Stimulated activated CD8-positive, alpha-beta memory T cell treated with anti-CD3 and anti-CD28 coated beads, Interleukin-15, amount 100 ng/mL, for 48 hours (primary cell): Measurements from ENCODE around the gene TMEM252.
A peak's percentile ranks its signal among the peaks of the same experiment; 100 is the strongest.

Experiments used
- DNase-seq, 2 donors: peaks; one replicate each; pipeline ENCODE4 v3.0.0-alpha.2; 2020; ENCODE audit warnings: low read depth in 2 of 2

TMEM252 gene, protein sequence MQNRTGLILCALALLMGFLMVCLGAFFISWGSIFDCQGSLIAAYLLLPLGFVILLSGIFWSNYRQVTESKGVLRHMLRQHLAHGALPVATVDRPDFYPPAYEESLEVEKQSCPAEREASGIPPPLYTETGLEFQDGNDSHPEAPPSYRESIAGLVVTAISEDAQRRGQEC

DNA sequence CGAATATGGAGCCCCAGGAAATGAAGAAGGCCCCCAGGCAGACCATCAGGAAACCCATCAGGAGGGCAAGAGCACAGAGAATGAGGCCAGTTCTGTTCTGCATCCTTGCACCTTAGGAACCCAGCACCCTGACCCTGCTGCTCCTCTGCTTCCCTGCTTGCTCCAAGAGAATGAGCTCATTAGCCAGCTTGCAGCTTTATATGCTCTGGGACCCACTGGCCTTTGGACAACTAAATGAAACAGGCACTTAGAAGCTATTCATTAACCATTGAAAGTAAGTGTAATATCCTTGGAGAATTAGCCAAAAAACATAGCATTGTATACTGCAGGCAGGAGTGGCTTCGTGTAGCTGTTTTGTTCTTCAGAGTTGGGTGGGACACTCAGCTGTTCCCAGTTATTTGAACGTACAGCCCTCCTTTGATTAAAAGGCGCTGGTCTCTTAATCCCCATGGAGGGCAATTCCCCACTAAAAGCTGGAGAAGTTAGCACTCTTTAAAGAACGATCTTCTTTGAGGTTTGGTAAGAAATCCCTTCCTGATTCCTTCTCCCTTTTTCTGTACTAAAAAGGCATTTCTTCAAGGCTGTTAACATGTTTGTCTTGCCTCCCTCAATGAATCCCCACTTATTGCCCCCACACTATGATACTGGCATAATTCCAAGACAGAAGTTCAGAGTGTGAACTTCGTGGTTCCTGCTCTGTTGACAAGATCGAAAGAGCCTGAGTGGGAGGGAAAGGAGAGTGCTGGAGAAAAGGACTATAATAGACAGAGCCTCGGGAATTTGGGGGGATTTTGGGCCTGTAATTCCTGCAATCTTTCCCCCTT is at the start of gene TMEM252:
Gene TMEM252, minus strand, starts transcription at position 172 of the 824 bp plus-strand sequence. Its CDS starts 69 bp downstream, at position 103.
- DNase-seq: no peak

DNA sequence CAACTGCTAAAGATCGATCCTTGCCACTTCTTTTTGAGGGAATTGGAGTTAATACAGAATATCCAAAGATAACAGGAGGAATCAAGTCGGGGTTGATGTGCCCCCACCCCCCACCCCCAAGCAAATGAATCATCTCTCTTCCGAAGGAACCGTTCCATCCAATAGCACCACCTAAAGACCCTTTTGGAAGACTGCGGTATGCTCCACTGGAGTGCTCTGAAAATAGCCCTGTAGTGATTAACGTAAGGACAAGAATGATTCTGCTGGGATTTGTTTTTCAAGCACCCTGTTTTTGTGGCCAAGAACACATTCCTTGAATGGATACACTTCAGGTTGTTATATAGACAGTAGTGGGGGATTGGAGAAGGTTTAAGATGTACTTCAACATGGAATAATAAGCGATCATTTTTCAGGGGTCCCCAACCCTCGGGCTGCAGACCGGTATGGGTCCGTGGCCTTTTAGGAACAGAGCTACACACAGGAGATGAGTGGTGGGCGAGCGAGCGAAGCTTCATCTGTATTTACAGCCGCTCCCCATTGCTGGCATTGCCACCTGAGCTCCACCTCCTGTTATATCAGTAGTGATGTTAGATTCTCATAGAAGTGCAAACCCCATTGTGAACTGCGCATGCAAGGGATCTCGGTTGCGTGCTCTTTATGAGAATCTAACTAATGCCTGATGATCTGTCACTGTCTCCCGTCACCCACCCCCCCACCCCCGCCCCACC is 44.5 kb upstream of the TMEM252 start:
- DNase-seq: no peak

DNA sequence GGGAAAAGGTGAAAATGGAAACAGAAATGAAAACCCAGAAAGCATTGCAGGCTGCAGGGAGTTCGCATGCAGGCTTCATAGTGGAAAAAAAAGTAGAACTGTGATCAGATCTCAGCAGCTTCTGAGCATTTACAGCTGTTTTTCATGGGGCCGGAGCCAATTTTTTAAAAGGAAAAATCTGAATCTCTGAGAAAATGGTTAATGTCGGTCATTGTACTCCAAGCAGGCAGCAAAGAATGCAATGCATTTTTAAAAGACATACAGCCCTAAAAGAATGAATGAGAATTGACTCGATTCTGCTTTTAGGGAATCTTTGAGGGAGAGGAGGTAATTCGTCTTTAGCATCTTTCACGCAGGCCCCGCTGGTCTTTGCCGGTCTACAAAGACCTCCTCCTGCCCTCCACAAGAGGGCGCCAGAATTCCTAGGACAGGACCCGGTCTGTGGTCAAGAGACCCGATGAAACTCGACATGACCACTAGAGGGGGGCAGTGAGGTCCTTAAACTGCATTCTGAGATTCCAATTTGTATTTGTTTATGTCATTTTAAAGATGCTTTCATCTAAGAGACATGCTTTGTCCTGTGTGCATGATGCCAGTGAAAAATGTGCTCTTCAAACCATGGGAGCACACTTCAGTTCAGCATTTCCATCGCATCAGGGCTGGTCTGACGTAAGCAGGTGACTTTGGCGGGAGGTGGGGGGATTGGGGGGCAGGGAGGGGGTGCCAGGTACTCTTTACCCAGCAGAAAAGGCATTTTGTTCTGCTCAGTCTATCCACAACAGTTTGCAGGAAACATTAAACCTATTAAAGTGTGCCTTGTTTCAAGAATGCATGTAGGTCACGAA is 43.7 kb upstream of the TMEM252 start:
- DNase-seq: peak; percentile 54 to 68

DNA sequence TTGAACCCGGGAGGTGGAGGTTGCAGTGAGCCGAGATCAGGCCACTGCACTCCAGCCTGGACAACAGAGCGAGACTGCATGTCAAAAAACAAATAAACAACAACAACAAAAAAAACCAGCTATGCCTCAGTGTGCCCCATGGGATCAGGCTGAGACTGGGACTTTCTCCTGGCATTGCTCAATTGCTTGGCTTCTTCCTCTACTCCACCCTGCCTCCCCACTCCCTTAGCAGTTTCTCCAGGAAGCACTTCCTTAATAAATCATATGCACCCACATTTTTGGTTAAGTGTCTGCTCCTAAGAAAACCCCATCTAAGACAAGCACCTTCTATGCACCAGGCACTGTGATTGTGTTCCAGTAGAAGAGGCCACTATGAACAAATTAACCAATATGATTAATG is 41.0 kb upstream of the TMEM252 start:
- DNase-seq: no peak

DNA sequence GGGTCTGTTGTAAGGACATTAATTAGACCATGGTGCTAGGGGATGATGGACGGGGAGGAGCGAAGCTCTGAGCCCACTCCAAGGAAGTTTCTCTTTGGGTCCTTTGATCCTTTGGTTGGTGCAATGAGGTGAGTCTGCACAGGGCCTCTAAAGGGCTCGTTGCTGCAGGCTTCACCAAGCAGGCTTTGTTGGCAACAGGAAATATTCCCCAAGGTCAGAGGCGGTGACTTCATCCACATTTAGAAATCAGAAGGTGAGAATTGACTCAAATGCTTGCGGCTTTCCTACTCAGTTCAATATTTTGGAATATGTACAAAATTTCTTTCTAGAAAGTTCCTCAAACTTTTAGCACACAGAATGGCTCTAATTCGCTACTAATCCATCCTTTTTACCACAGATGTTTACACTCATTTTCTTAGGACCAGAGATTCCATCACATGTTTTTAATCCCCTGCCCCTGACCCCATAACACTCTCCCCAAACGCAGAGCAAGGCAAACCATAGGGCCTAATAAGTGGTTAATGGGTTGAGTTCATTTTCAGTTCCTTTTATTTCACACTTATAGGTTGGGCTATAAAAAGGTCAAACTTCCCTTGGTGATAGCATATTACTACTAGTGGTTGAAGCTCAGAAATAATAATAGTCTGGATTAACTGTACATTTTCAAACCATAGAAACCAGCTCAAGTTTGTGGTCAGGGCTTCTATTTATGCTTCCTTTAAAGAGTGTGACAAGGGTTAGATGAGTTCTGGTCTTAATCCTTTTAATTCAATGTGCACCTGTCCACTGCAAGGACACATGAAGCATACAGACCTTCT is 37.3 kb upstream of the TMEM252 start:
- no peak for DNase-seq

DNA sequence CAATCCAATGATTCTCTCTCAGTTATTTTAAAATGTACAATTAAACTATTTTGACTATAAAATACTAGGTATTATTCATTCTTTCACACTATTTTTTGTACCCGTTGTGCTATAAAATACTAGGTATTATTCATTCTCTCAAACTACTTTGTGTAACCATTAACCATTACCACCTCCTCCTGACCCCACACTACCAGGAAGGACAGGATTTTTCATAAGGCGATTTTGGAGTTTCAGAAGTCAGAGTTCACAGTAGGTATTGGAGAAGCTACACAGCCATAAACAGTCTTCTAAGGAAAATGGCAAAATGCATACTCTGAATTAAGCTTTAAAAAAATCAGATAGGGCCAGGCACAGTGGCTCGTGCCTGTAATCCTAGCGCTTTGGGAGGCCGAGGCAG is 35.1 kb upstream of the TMEM252 start:
- DNase-seq: no peak

DNA sequence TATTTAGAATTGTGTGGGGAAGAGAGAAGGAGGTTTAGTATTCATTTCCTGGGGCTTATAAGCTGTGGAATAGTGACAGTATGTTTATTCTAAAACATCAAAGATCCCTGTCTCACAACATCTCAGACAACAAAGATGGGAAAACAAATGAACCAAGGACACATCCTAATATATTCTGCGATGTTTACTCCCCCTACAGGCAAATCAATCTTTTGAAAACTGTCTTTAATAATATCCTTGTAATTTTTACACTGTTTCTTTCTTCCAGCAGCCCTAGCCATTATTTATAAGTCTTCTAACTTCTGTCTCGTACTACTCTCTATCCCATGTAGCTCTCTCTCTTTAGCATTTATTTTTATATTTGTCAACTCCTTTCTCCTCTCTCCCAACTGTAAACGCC is 33.5 kb upstream of the TMEM252 start:
- DNase-seq: no peak

DNA sequence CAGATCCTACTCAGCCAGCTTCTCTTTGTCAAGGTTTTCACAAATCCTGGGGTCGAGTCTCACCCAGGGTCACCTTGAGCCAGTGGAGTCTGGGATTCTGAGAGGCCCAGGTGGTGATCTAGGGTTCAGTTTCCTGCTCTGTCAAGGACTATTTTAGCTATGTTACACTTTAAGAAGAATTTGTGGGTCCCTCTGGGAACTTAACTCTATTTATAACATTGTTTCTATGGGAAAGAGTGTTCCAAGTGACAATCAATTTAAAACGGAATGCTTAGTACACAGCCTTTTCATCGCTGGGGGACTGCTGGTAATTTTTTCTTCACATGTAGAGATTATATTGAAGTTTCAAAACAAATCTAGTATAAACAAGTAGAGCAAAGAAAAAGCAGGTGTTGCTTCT is 26.9 kb upstream of the TMEM252 start:
- no peak for DNase-seq

DNA sequence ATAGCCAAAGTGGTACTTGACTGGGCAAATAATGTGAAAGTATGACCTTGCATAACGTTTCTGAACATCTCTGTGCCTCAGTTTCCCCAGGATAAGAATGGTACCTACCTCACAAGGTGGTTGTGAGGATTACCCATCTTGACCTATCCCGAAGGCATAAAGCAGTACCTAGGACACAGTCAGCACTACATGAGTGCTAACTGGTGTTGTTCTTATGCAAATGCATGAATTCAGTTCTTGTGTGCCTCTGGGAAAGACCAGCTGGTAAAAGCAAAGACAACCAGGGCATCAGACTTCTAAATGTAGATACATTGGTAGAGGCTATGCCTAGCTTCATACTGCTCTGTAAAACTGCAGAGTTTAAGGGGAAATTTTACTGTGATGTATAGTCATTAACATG is 21.8 kb upstream of the TMEM252 start:
- no peak for DNase-seq

DNA sequence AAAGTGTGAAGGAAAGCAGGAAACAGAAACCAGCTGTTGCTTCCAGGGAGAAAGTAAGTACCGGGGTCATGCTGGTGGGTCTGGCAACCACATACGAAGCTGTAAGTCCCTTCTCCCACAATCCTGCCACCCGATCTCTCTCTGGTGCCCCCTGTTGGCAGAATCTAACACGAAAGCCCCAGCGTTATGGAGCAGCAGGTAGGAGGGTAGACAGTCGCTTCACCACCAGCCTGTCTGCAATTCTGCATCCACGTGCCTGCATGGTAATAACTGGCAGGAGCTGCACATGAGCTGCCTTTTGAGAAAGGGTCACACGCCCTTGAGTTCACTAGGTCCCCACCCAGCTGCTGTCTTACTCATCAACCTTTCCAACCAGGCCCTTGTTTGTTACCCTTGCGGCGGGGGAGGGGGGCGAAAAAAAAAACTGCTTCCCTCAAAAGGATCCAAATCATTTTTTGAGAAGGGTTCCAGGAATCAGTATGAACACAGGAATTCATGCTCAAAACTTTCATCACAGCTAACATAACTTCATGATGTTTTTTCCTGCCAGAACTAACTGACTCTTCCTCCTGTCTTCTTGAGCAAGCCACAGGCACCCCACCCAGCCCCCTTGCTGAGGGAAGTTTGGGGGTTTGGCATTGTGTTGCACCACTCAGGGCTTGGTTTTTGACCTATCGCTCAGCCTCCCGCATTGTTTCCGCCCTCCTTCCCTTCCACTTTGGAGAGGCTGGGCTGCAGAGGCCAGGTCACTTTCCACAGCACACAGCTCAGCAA is 19.6 kb upstream of the TMEM252 start:
- peak; percentile 25 to 32 for DNase-seq

DNA sequence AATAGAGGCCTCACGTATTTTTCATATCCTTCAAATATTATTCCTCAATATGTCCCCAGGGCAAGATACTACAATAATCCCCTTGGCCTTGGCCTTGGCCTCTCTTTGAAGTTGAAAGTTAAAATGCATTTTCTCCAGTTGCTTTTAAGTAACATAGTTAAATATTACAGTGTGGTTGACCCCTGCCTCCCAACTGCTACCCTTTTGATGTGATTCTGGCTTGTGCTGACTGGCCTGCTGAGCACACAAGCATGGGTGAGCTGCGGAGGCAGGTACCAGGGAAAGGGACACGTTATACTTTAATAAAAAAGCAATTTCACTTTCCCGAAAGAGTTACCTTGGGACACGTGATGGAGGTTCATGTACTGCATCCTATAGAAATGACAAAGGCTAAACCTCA is 17.9 kb upstream of the TMEM252 start:
- DNase-seq: no peak

DNA sequence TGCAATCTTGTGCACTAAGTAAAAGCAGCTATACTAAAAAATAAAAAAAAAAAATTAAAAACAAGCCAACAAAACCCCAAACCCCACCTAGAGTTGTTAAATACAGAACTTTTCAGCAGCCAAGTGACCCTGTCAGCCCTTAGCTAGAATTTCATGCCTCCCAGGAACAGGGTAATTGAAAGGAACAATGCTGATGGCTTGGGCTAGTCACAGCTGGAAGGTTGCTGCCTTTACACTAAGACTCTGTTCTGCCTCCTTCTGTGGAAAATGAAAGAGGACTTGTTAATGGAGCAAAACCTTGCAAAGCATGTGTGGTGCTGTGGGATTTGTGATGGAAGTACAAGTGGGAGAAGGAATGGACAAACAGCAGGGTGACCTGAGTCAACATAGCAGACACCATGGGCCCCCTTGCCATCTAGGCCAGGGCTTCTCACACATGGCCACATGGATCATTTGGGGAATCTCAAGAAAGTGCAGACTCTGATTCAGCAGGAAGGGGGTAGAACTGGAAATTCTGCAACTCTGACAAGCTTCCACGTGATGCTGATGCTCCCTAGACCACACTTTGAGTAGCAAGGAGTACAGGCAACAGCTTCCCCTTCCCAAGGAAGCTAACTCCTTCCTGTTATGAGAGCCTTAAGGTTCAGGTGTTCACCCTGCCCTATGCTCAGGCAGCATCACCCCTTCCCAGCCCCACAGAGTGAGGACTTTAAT is 14.9 kb upstream of the TMEM252 start:
- DNase-seq: no peak

DNA sequence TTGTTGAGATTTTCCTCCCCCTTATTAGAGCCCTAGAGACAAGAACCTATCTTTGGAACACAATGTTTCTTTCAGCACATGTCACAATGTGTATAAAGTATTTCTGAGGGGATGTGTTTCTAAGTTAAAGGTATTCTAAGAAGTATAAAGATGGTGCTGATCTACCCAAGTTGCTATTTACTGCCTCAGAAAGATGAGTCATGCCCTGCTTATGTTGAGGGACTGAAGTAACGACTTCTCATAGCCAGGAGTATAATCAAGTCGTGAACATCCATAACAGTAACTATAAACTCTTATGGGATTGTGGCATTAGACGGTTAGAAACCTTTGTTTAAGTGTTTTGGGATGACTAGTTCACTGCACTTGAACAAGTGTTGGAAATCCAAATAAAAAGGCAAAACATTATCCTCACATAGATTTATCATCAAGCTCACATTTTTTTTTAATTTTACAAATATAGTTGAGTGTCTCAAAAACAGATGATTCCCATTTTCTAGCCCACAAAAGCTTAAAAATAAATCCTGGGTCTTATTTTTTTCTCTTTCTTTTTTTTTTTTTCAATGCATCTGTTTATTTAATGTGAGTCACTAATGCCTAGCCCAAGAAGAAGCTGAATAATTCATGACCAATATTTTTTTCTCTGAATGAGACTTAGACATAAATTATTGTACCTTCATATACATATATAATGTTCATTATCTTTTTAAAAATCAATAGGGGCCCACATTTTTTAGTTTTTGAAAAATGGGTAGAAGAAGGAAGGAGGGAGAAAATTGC is 12.2 kb upstream of the TMEM252 start:
- no peak for DNase-seq

DNA sequence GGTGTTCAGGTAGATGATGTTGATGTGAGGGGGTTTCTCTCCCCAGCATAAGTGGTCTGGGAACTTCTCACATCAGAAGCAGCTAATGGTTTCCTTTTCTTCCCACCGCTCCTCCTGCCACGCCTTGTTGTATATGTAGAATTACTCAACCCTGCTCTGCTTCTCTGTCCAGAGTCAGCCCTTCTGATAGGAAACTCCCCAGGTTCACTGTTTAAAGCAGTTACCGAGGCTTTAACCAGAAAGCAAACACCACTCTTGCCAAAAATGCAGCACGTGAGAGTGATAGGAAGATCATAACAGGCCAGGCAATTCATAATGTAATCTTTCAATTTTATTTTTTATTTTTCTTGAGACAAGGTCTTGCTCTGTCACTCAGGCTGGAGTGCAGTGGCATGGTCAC is 10.5 kb upstream of the TMEM252 start:
- DNase-seq: no peak

DNA sequence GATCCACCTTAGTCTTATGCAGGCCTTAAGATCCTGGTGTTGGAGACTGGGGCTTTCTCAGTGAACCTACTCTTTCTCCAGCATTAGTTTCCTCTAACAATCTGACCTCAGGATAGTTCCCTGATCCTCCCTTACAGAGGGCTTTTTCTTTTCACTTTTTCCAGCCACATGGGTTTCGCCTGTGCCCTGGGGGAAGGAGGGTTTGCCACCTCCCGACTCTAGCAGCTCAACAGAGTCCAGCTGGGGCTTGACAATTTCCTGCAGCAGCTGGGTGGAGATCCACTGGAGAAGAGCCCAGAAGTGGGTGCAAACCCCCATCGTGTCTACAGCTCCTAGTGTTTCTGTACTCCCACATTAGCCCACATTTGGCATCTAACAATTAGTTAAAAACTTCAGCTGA is 7.6 kb upstream of the TMEM252 start:
- no peak for DNase-seq

DNA sequence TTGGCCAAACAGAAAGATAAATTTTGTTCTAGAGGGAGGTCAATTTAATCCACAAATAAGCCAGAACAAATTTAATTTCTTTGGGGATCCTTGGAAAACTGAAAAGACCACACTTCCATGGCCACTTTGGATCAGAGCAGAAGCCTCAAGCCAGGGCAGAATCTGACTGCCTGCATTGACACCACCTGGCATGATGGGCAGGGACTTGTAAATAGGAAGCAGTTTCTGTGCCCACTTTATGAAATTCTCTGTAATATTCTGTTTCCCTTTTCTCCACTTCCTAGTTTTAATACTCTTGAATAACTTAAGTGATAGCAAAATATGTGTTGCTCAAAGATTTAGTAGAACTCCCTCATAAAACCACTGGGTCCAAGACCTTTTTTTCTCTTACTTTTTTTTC is 6.7 kb upstream of the TMEM252 start:
- no peak for DNase-seq

DNA sequence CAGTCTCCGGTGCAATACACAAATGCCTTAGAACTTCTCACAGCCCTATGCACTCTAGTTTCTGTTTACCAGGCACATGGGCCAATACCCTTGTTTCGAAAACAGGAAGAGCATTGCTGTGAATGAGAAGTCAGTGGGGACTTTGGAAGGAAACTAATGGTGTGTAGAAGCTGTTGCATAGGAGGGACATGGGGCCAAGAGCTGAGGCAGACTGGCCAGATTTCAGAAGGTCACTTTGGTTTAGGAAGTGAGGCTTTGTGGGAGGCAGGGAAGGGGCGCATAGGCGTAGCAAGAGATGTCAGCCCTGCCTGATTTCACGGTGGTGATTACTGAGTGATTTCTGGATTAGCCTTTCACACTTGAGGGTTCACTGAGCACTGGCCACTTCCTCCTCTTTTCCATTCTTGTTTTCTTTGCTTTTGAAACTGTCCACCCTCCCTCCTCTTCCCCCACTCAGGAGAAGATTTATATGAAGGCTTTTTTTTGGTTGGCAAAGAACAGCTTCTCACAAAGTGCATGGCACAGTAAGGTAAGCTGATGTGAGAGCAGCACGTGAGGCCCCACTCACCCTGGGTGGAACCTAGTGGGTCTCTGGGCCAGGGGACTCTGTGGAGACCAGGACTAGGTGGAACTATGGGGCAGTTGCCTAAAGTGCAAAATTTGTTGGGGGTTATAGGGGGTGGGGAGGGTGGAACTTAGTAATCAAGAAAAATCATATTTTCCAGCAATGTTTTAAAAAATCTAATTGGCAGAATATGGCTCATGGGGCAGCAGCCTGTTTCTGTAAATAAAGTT is 6.1 kb upstream of the TMEM252 start:
- DNase-seq: no peak
